UCSD-AML1 (cell line): ENCODE data around the gene CCNT2.
"Not testable (repeated sequence)": the region's sequence is repeated elsewhere in the genome, so short reads cannot be mapped to it uniquely, and the experiment has no call there.

Source experiments
- DNase-seq: peaks from one replicate; lab custom pipeline; 2025; ENCODE audit not compliant: unreplicated experiment; lab: John Stamatoyannopoulos, UW

Gene CCNT2

GRCh38 chr2:134918526-134919340 lies at the start of gene CCNT2:
Gene CCNT2 (plus strand): TSS chr2:134918822. CDS start chr2:134918855, 33 bp downstream.
- DNase-seq, result peak; percentile 99

GRCh38 chr2:134869946-134870736 lies 48.5 kb upstream of the CCNT2 start:
- no peak for DNase-seq

GRCh38 chr2:134873152-134873551 lies 45.5 kb upstream of the CCNT2 start:
- no peak for DNase-seq

- DNase-seq, result no peak
Observed at GRCh38 chr2:134875309-134875708, 43.3 kb upstream of the CCNT2 start.

- DNase-seq, result no peak
Observed at GRCh38 chr2:134882773-134883172, 35.8 kb upstream of the CCNT2 start.

GRCh38 chr2:134883552-134884293 lies 34.9 kb upstream of the CCNT2 start:
- no peak for DNase-seq

- no peak for DNase-seq
Observed at GRCh38 chr2:134884435-134884834, 34.2 kb upstream of the CCNT2 start.

- DNase-seq, result no peak
Observed at GRCh38 chr2:134892282-134893035, 26.2 kb upstream of the CCNT2 start.

- DNase-seq, result no peak
Observed at GRCh38 chr2:134897932-134898331, 20.7 kb upstream of the CCNT2 start.

- no peak for DNase-seq
Observed at GRCh38 chr2:134899204-134899603, 19.4 kb upstream of the CCNT2 start.

GRCh38 chr2:134900151-134900550 lies 18.5 kb upstream of the CCNT2 start:
- DNase-seq, result no peak

- DNase-seq, result not testable (repeated sequence)
Observed at GRCh38 chr2:134903701-134904100, 14.9 kb upstream of the CCNT2 start.

GRCh38 chr2:134905168-134905567 lies 13.5 kb upstream of the CCNT2 start:
- no peak for DNase-seq

- DNase-seq, result no peak
Observed at GRCh38 chr2:134906726-134907125, 11.9 kb upstream of the CCNT2 start.

GRCh38 chr2:134907441-134908116 lies 11.0 kb upstream of the CCNT2 start:
- not testable (repeated sequence) for DNase-seq

- no peak for DNase-seq
Observed at GRCh38 chr2:134910763-134911399, 7.7 kb upstream of the CCNT2 start.

GRCh38 chr2:134911400-134911785 lies 7.2 kb upstream of the CCNT2 start:
- DNase-seq, result no peak

- no peak for DNase-seq
Observed at GRCh38 chr2:134912361-134912760, 6.3 kb upstream of the CCNT2 start.

- peak; percentile 22 for DNase-seq
Observed at GRCh38 chr2:134917360-134917865, 1.2 kb upstream of the CCNT2 start.
